ENCODE data around the gene LEPROT. TPM values are rescaled to one million over a fixed set of nuclear protein-coding genes. Genes with fewer than 3 reads are reported as not detected.

Gene LEPROT
- total RNA-seq, 2 donors from 2014 or later: 45.1 to 77.6 TPM

- no peak overlapping the region for H3K4me3 ChIP-seq
- H3K9me3 ChIP-seq: no peaks in the 10 kb centered on the region
- intact Hi-C loops (cut with DNase I): loop anchor here (5.0 to 10.0 kb wide), 2 partner anchors 196 to 256 kb away; no protein-coding TSS in a partner anchor
- no peaks in the 10 kb centered on the region for H3K4me1 ChIP-seq
- peak; percentile 41 for TF ChIP-seq CTCF (IDR thresholded peaks at IDR 0.05)
- no peaks in the 10 kb centered on the region for H3K27me3 ChIP-seq
- no peak overlapping the region for H3K27ac ChIP-seq
- no peak overlapping the region for H3K9ac ChIP-seq (ENCODE audit: low read depth in 2 of 2, low read length in 2 of 2)
- no peak for DNase-seq
- peaks cover 11% of the 10 kb centered on the region for H3K36me3 ChIP-seq
Measured at GRCh38 chr1:65431111-65431705, 10.7 kb downstream of the LEPROT start.

- Histone ChIP-seq H3K36me3 (peaks cover 5% of the 10 kb centered on the region), H3K4me1 (no peaks in the 10 kb centered on the region), H3K27ac (no peak overlapping the region), H3K27me3 (no peaks in the 10 kb centered on the region), H3K4me3 (no peak overlapping the region), H3K9ac (ENCODE audit: low read depth in 2 of 2, low read length in 2 of 2) (no peak overlapping the region), H3K9me3 (no peaks in the 10 kb centered on the region)
- no peak for TF ChIP-seq CTCF (IDR thresholded peaks at IDR 0.05)
- no peak for DNase-seq
- intact Hi-C loops (cut with DNase I): loop anchor here (5.0 to 10.0 kb wide), 2 partner anchors 198 to 254 kb away; no protein-coding TSS in a partner anchor
Measured at GRCh38 chr1:65432918-65433317, 12.4 kb downstream of the LEPROT start.

- intact Hi-C loops (cut with DNase I): loop anchor here (5.0 to 10.0 kb wide), 2 partner anchors 199 to 253 kb away; no protein-coding TSS in a partner anchor
- no peak for TF ChIP-seq CTCF (IDR thresholded peaks at IDR 0.05)
- no peak overlapping the region for H3K9ac ChIP-seq (ENCODE audit: low read depth in 2 of 2, low read length in 2 of 2)
- H3K9me3 ChIP-seq: no peaks in the 10 kb centered on the region
- no peak overlapping the region for H3K27ac ChIP-seq
- DNase-seq: no peak
- H3K27me3 ChIP-seq: no peaks in the 10 kb centered on the region
- H3K4me3 ChIP-seq: no peak overlapping the region
- no peaks in the 10 kb centered on the region for H3K4me1 ChIP-seq
- peaks cover 5% of the 10 kb centered on the region for H3K36me3 ChIP-seq
Measured at GRCh38 chr1:65434255-65434654, 13.8 kb downstream of the LEPROT start.

GRCh38 chr1:65434760-65435159 is 14.3 kb downstream of the LEPROT start:
- no peaks in the 10 kb centered on the region for H3K9me3 ChIP-seq
- H3K27me3 ChIP-seq: no peaks in the 10 kb centered on the region
- H3K27ac ChIP-seq: no peak overlapping the region
- no peaks in the 10 kb centered on the region for H3K4me1 ChIP-seq
- TF ChIP-seq CTCF (IDR thresholded peaks at IDR 0.05): no peak
- no peak overlapping the region for H3K9ac ChIP-seq (ENCODE audit: low read depth in 2 of 2, low read length in 2 of 2)
- intact Hi-C loops (cut with DNase I): loop anchor here (5.0 to 10.0 kb wide), 2 partner anchors 200 to 253 kb away; no protein-coding TSS in a partner anchor
- peaks cover 5% of the 10 kb centered on the region for H3K36me3 ChIP-seq
- no peak for DNase-seq
- no peak overlapping the region for H3K4me3 ChIP-seq

GRCh38 chr1:65435987-65436386 is 15.5 kb downstream of the LEPROT start:
- DNase-seq: no peak
- no peak overlapping the region for H3K4me3 ChIP-seq
- no peaks in the 10 kb centered on the region for H3K27me3 ChIP-seq
- H3K9ac ChIP-seq (ENCODE audit: low read depth in 2 of 2, low read length in 2 of 2): no peak overlapping the region
- peaks cover 5% of the 10 kb centered on the region for H3K36me3 ChIP-seq
- H3K27ac ChIP-seq: no peak overlapping the region
- H3K4me1 ChIP-seq: no peaks in the 10 kb centered on the region
- no peaks in the 10 kb centered on the region for H3K9me3 ChIP-seq
- intact Hi-C loops (cut with DNase I): loop anchor here (10.0 kb wide), 1 partner anchor 201 kb away; no protein-coding TSS in a partner anchor
- no peak for TF ChIP-seq CTCF (IDR thresholded peaks at IDR 0.05)
